HepG2 (cell line): ENCODE data around the gene RAB18.

Experiments
- CBFB ChIP-seq: sonication (generic); formaldehyde crosslinking; IDR thresholded peaks from 2 replicates; pipeline ENCODE4 v1.4.0; 2020; ENCODE audit warnings: missing genetic modification reagents
- FOXK1 ChIP-seq: sonication (generic); formaldehyde crosslinking; IDR thresholded peaks from 2 replicates; pipeline ENCODE4 v1.4.0; 2020; ENCODE audit warnings: low read depth, missing genetic modification reagents, borderline replicate concordance
- KAT2B ChIP-seq: fragments of 150-350 bp; IDR thresholded peaks from 2 replicates; pipeline ENCODE4 v1.6.1; 2014; ENCODE audit warnings: low read depth, low read length, borderline replicate concordance
- PAXIP1 ChIP-seq: sonication (generic); formaldehyde crosslinking; conservative IDR thresholded peaks from 2 replicates; pipeline ENCODE4 v1.4.0; 2020; ENCODE audit warnings: mild to moderate bottlenecking, missing genetic modification reagents, moderate library complexity
- RBM39 ChIP-seq: fragments of 200-400 bp; formaldehyde crosslinking; IDR thresholded peaks from one replicate; pipeline ENCODE4 v1.6.1; 2018; ENCODE audit warnings: antibody characterized with exemption, mild to moderate bottlenecking, low read depth, low read length; ENCODE audit not compliant: poor library complexity, severe bottlenecking
- ZNF121 ChIP-seq: sonication (generic); formaldehyde crosslinking; IDR thresholded peaks from 2 replicates; pipeline ENCODE4 v1.5.0; 2020; ENCODE audit warnings: mild to moderate bottlenecking, missing genetic modification reagents

DNA sequence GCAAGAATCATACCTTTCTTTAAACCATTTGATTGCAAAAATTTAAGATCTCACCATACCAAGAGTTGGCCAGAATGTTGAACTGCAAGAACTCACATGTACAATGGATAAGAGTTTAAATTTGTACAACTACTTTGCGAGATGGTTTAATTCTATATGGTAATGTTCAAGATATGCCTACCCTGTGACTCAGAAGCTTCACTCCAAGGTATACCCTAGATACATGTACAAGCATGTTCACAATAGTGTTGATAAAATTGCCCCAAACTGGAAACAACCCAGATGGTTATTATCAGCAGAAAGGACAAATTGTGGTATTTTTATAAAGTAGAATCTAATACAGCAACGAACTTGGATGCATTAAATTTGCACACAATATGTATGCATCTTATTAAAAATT is 25.1 kb upstream of the RAB18 start:
- TF ChIP-seq RBM39 = no peak
- no peak for TF ChIP-seq ZNF121
- no peak for TF ChIP-seq PAXIP1 (CRISPR knock-in tag)
- no peak for TF ChIP-seq FOXK1 (CRISPR knock-in tag)
- no peak for TF ChIP-seq KAT2B
- TF ChIP-seq CBFB (CRISPR knock-in tag) = no peak
